Colonic mucosa (tissue), 4 donors: Measurements from ENCODE around the gene DHRS3. TPM values are rescaled to one million over a fixed set of nuclear protein-coding genes. Genes with fewer than 3 reads are reported as not detected.

Experiments used
- DNase-seq: peaks from one replicate; pipeline ENCODE4 v3.0.0-alpha.2; 2020
- H3K27ac ChIP-seq: fragments of 200-600 bp; one replicate; pipeline ENCODE4 v1.8.0; 2021
- H3K27me3 ChIP-seq: fragments of 200-600 bp; one replicate; pipeline ENCODE4 v1.8.0; 2021
- H3K36me3 ChIP-seq: fragments of 200-600 bp; one replicate; pipeline ENCODE4 v1.8.0; 2021
- H3K4me1 ChIP-seq: fragments of 200-600 bp; one replicate; pipeline ENCODE4 v1.8.0; 2021; ENCODE audit warnings: mild to moderate bottlenecking
- H3K4me3 ChIP-seq: fragments of 200-600 bp; one replicate; pipeline ENCODE4 v1.8.0; 2021
- H3K9ac ChIP-seq, 2 donors: one replicate each; pipeline ENCODE4 v1.7.0; 2013; ENCODE audit warnings: control low read depth in 2 of 2, low read depth in 2 of 2, low read length in 2 of 2
- H3K9me3 ChIP-seq: fragments of 200-600 bp; one replicate; pipeline ENCODE4 v1.8.0; 2021
- CTCF ChIP-seq: fragments of 200-600 bp; IDR thresholded peaks from one replicate; pipeline ENCODE4 v1.8.0; 2022; ENCODE audit warnings: antibody characterized with exemption, mild to moderate bottlenecking
- intact Hi-C: fragments of 100-400 bp; cut with DNase I; formaldehyde crosslinking; loops from one replicate; pipeline ENCODE4 v1.14.1; 2022
- total RNA-seq, 2 donors: library from RNA; stranded (reverse); fragmentation: NEBNext Ultra II Directional in 1 of 2; extraction: Animal tissue kit (Norgen Biotek cat#: 25700) in 1 of 2; gene quantifications; one replicate each; pipeline ENCODE4 v1.2.1, GENCODE V29; 2021
- donor health status: healthy.
- donor health status: DM: no; HTN: no; CAD: no.
- donor health status: DM: no; HTN: no; CAD: no.

DHRS3 gene
- total RNA-seq, 2 donors from 2014 or later = 69.6 to 120 TPM

- TF ChIP-seq CTCF = no peak
- Histone ChIP-seq H3K27me3 (no peaks in the 10 kb centered on the region), H3K27ac (no peak overlapping the region), H3K4me3 (no peak overlapping the region), H3K9ac (no peak overlapping the region), H3K9me3 (no peaks in the 10 kb centered on the region), H3K36me3 (no peaks in the 10 kb centered on the region), H3K4me1 (no peaks in the 10 kb centered on the region)
- intact Hi-C loops = no loop called here
- DNase-seq = no peak
These were observed 71.0 kb downstream of the DHRS3 start for GRCh38 chr1:12546771-12547585.

GRCh38 chr1:12544992-12545391 lies 73.0 kb downstream of the DHRS3 start:
- H3K27ac ChIP-seq = no peak overlapping the region
- no peak for DNase-seq
- intact Hi-C loops = no loop called here
- no peak overlapping the region for H3K9ac ChIP-seq
- H3K27me3 ChIP-seq = no peaks in the 10 kb centered on the region
- no peak overlapping the region for H3K4me3 ChIP-seq
- H3K36me3 ChIP-seq = no peaks in the 10 kb centered on the region
- TF ChIP-seq CTCF = no peak
- no peaks in the 10 kb centered on the region for H3K4me1 ChIP-seq
- H3K9me3 ChIP-seq = no peaks in the 10 kb centered on the region

- no peaks in the 10 kb centered on the region for H3K9me3 ChIP-seq
- no peak for DNase-seq
- no peaks in the 10 kb centered on the region for H3K4me1 ChIP-seq
- no peaks in the 10 kb centered on the region for H3K27me3 ChIP-seq
- TF ChIP-seq CTCF = no peak
- no peak overlapping the region for H3K4me3 ChIP-seq
- no peak overlapping the region for H3K27ac ChIP-seq
- H3K36me3 ChIP-seq = no peaks in the 10 kb centered on the region
- H3K9ac ChIP-seq = no peak overlapping the region
- intact Hi-C loops = no loop called here
These were observed 73.7 kb downstream of the DHRS3 start for GRCh38 chr1:12544357-12544756.

- Histone ChIP-seq H3K36me3 (no peaks in the 10 kb centered on the region), H3K27ac (no peak overlapping the region), H3K4me3 (no peak overlapping the region), H3K9me3 (no peaks in the 10 kb centered on the region), H3K27me3 (no peaks in the 10 kb centered on the region), H3K4me1 (no peaks in the 10 kb centered on the region), H3K9ac (no peak overlapping the region)
- TF ChIP-seq CTCF = no peak
- DNase-seq = no peak
- intact Hi-C loops = no loop called here
These were observed 74.3 kb downstream of the DHRS3 start for GRCh38 chr1:12543740-12544154.

- Histone ChIP-seq H3K27me3 (no peaks in the 10 kb centered on the region), H3K27ac (no peak overlapping the region), H3K36me3 (no peaks in the 10 kb centered on the region), H3K4me3 (no peak overlapping the region), H3K9ac (no peak overlapping the region), H3K4me1 (no peaks in the 10 kb centered on the region), H3K9me3 (no peaks in the 10 kb centered on the region)
- intact Hi-C loops = no loop called here
- DNase-seq = no peak
- no peak for TF ChIP-seq CTCF
These were observed 75.1 kb downstream of the DHRS3 start for GRCh38 chr1:12542616-12543592.
